CD4-positive, alpha-beta T cell treated with Interleukin-12 subunit alpha and Interleukin-12 subunit beta, for 1 hour (primary cell): ENCODE measurements around the gene WEE2.
"Not testable (repeated sequence)": the region's sequence is repeated elsewhere in the genome, so short reads cannot be mapped to it uniquely, and the experiment has no call there.

Experiments
- DNase-seq: peaks from one replicate; pipeline ENCODE4 v3.0.0-alpha.2; 2020

Gene WEE2

GRCh38 chr7:141708351-141708750, at the start of gene WEE2:
Gene WEE2, plus strand, starts transcription at chr7:141708353. Its CDS starts 406 bp downstream, at chr7:141708759.
- no peak for DNase-seq

- no peak for DNase-seq
These were observed 48.7 kb upstream of the WEE2 start for GRCh38 chr7:141659501-141659900.

- no peak for DNase-seq
These were observed 47.9 kb upstream of the WEE2 start for GRCh38 chr7:141660259-141660658.

GRCh38 chr7:141663081-141663849, 44.9 kb upstream of the WEE2 start:
- no peak for DNase-seq

GRCh38 chr7:141664450-141664849, 43.7 kb upstream of the WEE2 start:
- no peak for DNase-seq

- no peak for DNase-seq
These were observed 42.7 kb upstream of the WEE2 start for GRCh38 chr7:141665208-141666035.

GRCh38 chr7:141666071-141666470, 42.1 kb upstream of the WEE2 start:
- DNase-seq: no peak

- DNase-seq: no peak
These were observed 39.3 kb upstream of the WEE2 start for GRCh38 chr7:141668853-141669252.

GRCh38 chr7:141671705-141672496, 36.3 kb upstream of the WEE2 start:
- DNase-seq: no peak

- no peak for DNase-seq
These were observed 34.8 kb upstream of the WEE2 start for GRCh38 chr7:141673346-141673745.

- DNase-seq: no peak
These were observed 33.9 kb upstream of the WEE2 start for GRCh38 chr7:141674171-141674671.

- DNase-seq: no peak
These were observed 33.5 kb upstream of the WEE2 start for GRCh38 chr7:141674702-141675101.

GRCh38 chr7:141675436-141676215, 32.5 kb upstream of the WEE2 start:
- DNase-seq: no peak

GRCh38 chr7:141676618-141677017, 31.5 kb upstream of the WEE2 start:
- DNase-seq: no peak

GRCh38 chr7:141679014-141679413, 29.1 kb upstream of the WEE2 start:
- DNase-seq: no peak

- no peak for DNase-seq
These were observed 22.7 kb upstream of the WEE2 start for GRCh38 chr7:141685285-141686023.

GRCh38 chr7:141686074-141686473, 22.1 kb upstream of the WEE2 start:
- no peak for DNase-seq

GRCh38 chr7:141686670-141687069, 21.5 kb upstream of the WEE2 start:
- no peak for DNase-seq

- DNase-seq: no peak
These were observed 20.1 kb upstream of the WEE2 start for GRCh38 chr7:141688043-141688442.

GRCh38 chr7:141689072-141689825, 18.9 kb upstream of the WEE2 start:
- DNase-seq: not testable (repeated sequence)

- DNase-seq: no peak
These were observed 16.6 kb upstream of the WEE2 start for GRCh38 chr7:141691540-141691939.
